H9 (cell line): ENCODE measurements around the gene UBE2D1. TPM values are rescaled to one million over a fixed set of nuclear protein-coding genes. Genes with fewer than 3 reads are reported as not detected.

ENCODE experiments used
- DNase-seq: peaks from one replicate; pipeline ENCODE4 v3.0.0-alpha.2; 2017
- H2AFZ ChIP-seq: one replicate; pipeline ENCODE4 v1.6.1; 2013; ENCODE audit warnings: mild to moderate bottlenecking, low read length, control low read depth, moderate library complexity
- H2AK5ac ChIP-seq: 2 replicates; pipeline ENCODE4 v1.6.1; 2013; ENCODE audit warnings: low read length, control low read depth, mixed read lengths; ENCODE audit not compliant: insufficient read length
- H2BK120ac ChIP-seq: one replicate; pipeline ENCODE4 v1.6.1; 2013; ENCODE audit warnings: low read depth, mild to moderate bottlenecking, low read length, control low read depth, inconsistent platforms; ENCODE audit not compliant: poor library complexity, severe bottlenecking
- H2BK12ac ChIP-seq: 2 replicates; pipeline ENCODE4 v1.6.1; 2013; ENCODE audit warnings: low read length, control low read depth, mixed read lengths, low read depth; ENCODE audit not compliant: insufficient read length
- H2BK15ac ChIP-seq: 2 replicates; pipeline ENCODE4 v1.6.1; 2013; ENCODE audit warnings: low read depth, low read length, control low read depth
- H2BK20ac ChIP-seq: one replicate; pipeline ENCODE4 v1.6.1; 2013; ENCODE audit warnings: low read depth, mild to moderate bottlenecking, low read length, control low read depth, inconsistent platforms; ENCODE audit not compliant: poor library complexity, severe bottlenecking
- H2BK5ac ChIP-seq: 2 replicates; pipeline ENCODE4 v1.6.1; 2013; ENCODE audit warnings: low read length, control low read depth, mixed read lengths; ENCODE audit not compliant: insufficient read length
- H3K14ac ChIP-seq: 2 replicates; pipeline ENCODE4 v1.6.1; 2013; ENCODE audit warnings: low read length, control low read depth; ENCODE audit not compliant: insufficient read depth
- H3K18ac ChIP-seq: 2 replicates; pipeline ENCODE4 v1.6.1; 2013; ENCODE audit warnings: low read depth, mild to moderate bottlenecking, mixed read lengths, low read length, control low read depth; ENCODE audit not compliant: insufficient read length
- H3K23ac ChIP-seq: 2 replicates; pipeline ENCODE4 v1.6.1; 2013; ENCODE audit warnings: low read length, control low read depth, mixed read lengths, low read depth; ENCODE audit not compliant: insufficient read length
- H3K23me2 ChIP-seq: 2 replicates; pipeline ENCODE4 v1.6.1; 2013; ENCODE audit warnings: low read depth, mild to moderate bottlenecking, mixed read lengths, low read length, control low read depth; ENCODE audit not compliant: insufficient read length, poor library complexity, severe bottlenecking
- H3K27ac ChIP-seq: 2 replicates; pipeline ENCODE4 v1.5.1; 2013; ENCODE audit warnings: low read length, control low read depth, mixed read lengths, low read depth; ENCODE audit not compliant: insufficient read length
- H3K27me3 ChIP-seq: 2 replicates; pipeline ENCODE4 v1.6.1; 2013; ENCODE audit warnings: low read length, control low read depth, inconsistent platforms; ENCODE audit not compliant: insufficient read depth
- H3K4ac ChIP-seq: 2 replicates; pipeline ENCODE4 v1.6.1; 2013; ENCODE audit warnings: low read depth, mild to moderate bottlenecking, control low read depth, inconsistent platforms, low read length, moderate library complexity
- H3K4me1 ChIP-seq: 2 replicates; pipeline ENCODE4 v1.6.1; 2013; ENCODE audit warnings: low read length, control low read depth, inconsistent platforms; ENCODE audit not compliant: insufficient read depth
- H3K4me2 ChIP-seq: 2 replicates; pipeline ENCODE4 v1.6.1; 2013; ENCODE audit warnings: low read length, control low read depth, mixed read lengths; ENCODE audit not compliant: insufficient read length, insufficient read depth
- H3K56ac ChIP-seq: 2 replicates; pipeline ENCODE4 v1.6.1; 2013; ENCODE audit warnings: low read depth, mild to moderate bottlenecking, mixed read lengths, low read length, control low read depth; ENCODE audit not compliant: insufficient read length
- H3K79me1 ChIP-seq: 2 replicates; pipeline ENCODE4 v1.6.1; 2013; ENCODE audit warnings: low read depth, mild to moderate bottlenecking, moderate library complexity, low read length, control low read depth, inconsistent platforms; ENCODE audit not compliant: insufficient read depth, poor library complexity, severe bottlenecking
- H3K79me2 ChIP-seq: 2 replicates; pipeline ENCODE4 v1.6.1; 2013; ENCODE audit warnings: low read length, control low read depth, inconsistent platforms; ENCODE audit not compliant: insufficient read depth
- H3K9ac ChIP-seq: 2 replicates; pipeline ENCODE4 v1.6.1; 2013; ENCODE audit warnings: low read length, control low read depth, mixed read lengths; ENCODE audit not compliant: insufficient read length; ENCODE audit errors: extremely low read depth
- H3K9me3 ChIP-seq: one replicate; pipeline ENCODE4 v1.6.1; 2013; ENCODE audit warnings: low read depth, low read length, inconsistent platforms; ENCODE audit not compliant: control insufficient read depth
- H3T11ph ChIP-seq: one replicate; pipeline ENCODE4 v1.6.1; 2013; ENCODE audit warnings: mild to moderate bottlenecking, low read length, control low read depth, inconsistent platforms
- H4K20me1 ChIP-seq: one replicate; pipeline ENCODE4 v1.6.1; 2013; ENCODE audit not compliant: control insufficient read depth, insufficient read length, insufficient read depth
- H4K5ac ChIP-seq: 2 replicates; pipeline ENCODE4 v1.6.1; 2013; ENCODE audit warnings: low read depth, mild to moderate bottlenecking, mixed read lengths, low read length, control low read depth; ENCODE audit not compliant: insufficient read length
- H4K8ac ChIP-seq: replicated peaks from 2 replicates; pipeline ENCODE4 v1.6.1; 2013; ENCODE audit warnings: low read length, control low read depth, mixed read lengths, low read depth; ENCODE audit not compliant: insufficient read length
- H4K91ac ChIP-seq: 2 replicates; pipeline ENCODE4 v1.6.1; 2013; ENCODE audit warnings: low read depth, mild to moderate bottlenecking, moderate library complexity, mixed read lengths, low read length, control low read depth; ENCODE audit not compliant: insufficient read length
- H3K27ac Mint-ChIP-seq, 3 experiments: 2 replicates in 2 of 3; 3 replicates in 1 of 3; pipeline ENCODE4 v1.8.0; 2020 to 2021; ENCODE audit warnings: mixed read lengths in 3 of 3, mild to moderate bottlenecking in 1 of 3, moderate library complexity in 1 of 3
- H3K27me3 Mint-ChIP-seq: 2 replicates; pipeline ENCODE4 v1.8.0; 2021; ENCODE audit warnings: low read depth, mild to moderate bottlenecking, moderate library complexity, mixed read lengths
- H3K36me3 Mint-ChIP-seq, 3 experiments: 2 replicates in 2 of 3; 3 replicates in 1 of 3; pipeline ENCODE4 v1.8.0; 2020 to 2021; ENCODE audit warnings: low read depth in 3 of 3, mixed read lengths in 3 of 3; ENCODE audit not compliant: insufficient read depth in 1 of 3
- H3K4me1 Mint-ChIP-seq, 2 experiments: 2 replicates each; pipeline ENCODE4 v1.8.0; 2020; ENCODE audit warnings: mixed read lengths in 2 of 2
- H3K4me3 Mint-ChIP-seq, 2 experiments: 2 replicates in 1 of 2; 3 replicates in 1 of 2; pipeline ENCODE4 v1.8.0; 2020 to 2021; ENCODE audit warnings: mild to moderate bottlenecking in 2 of 2, mixed read lengths in 2 of 2, moderate library complexity in 1 of 2
- H3K9me3 Mint-ChIP-seq, 2 experiments: 2 replicates in 1 of 2; 3 replicates in 1 of 2; pipeline ENCODE4 v1.8.0; 2020; ENCODE audit warnings: mild to moderate bottlenecking in 2 of 2, mixed read lengths in 2 of 2, moderate library complexity in 1 of 2
- WGBS: extraction: QIAGEN DNeasy Blood & Tissue Kit; methylation state at CpG from one replicate; pipeline ENCODE4 v1.1.7; 2013; ENCODE audit warnings: missing lambda C conversion rate, low lambda C conversion rate, mixed read lengths; ENCODE audit not compliant: insufficient read length; ENCODE audit errors: extremely low coverage; 5-methylcytosine and 5-hydroxymethylcytosine counted together
- total RNA-seq: library from RNA; stranded (reverse); gene quantifications from 2 replicates; pipeline ENCODE4 v1.2.1, GENCODE V29; 2021
- TF ChIP-seq, protein P1 (sequence below): fragments of 200-600 bp; sonication (generic); conservative IDR thresholded peaks from 3 replicates; pipeline ENCODE4 v1.8.0; 2021; ENCODE audit warnings: antibody characterized with exemption, mild to moderate bottlenecking

The UBE2D1 gene
- total RNA-seq, 1 experiment from 2014 or later = 26.8 TPM

DNA sequence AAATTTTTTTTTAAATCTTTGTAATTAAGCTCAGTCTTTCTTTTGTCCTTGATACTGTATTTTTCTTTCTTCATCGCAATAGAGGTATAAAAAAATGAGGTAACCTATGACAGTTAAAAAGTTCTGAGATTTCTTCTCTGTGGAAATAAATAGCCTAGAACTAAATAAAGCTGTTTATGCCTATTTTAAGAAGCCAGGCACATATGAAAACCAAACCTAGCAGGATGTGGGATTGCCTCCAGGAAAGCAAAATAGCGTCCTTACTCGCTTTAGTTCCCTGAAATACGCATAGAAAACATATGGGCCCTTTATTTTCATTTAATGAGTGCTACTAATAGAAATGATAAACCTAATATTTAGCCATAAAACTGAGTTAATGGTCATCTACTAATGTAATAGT lies 6.6 kb downstream of the UBE2D1 start:
- TF ChIP-seq, protein P1, sequence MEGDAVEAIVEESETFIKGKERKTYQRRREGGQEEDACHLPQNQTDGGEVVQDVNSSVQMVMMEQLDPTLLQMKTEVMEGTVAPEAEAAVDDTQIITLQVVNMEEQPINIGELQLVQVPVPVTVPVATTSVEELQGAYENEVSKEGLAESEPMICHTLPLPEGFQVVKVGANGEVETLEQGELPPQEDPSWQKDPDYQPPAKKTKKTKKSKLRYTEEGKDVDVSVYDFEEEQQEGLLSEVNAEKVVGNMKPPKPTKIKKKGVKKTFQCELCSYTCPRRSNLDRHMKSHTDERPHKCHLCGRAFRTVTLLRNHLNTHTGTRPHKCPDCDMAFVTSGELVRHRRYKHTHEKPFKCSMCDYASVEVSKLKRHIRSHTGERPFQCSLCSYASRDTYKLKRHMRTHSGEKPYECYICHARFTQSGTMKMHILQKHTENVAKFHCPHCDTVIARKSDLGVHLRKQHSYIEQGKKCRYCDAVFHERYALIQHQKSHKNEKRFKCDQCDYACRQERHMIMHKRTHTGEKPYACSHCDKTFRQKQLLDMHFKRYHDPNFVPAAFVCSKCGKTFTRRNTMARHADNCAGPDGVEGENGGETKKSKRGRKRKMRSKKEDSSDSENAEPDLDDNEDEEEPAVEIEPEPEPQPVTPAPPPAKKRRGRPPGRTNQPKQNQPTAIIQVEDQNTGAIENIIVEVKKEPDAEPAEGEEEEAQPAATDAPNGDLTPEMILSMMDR = no peak
- Histone ChIP-seq H3K14ac (no peak overlapping the region), H4K5ac (no peak overlapping the region), H3K23me2 (no peaks in the 10 kb centered on the region), H4K8ac (no peak overlapping the region), H3K79me1 (no peaks in the 10 kb centered on the region), H2AFZ (no peak overlapping the region), H2BK15ac (no peak overlapping the region), H3K79me2 (peaks cover 7% of the 10 kb centered on the region; the same call in 1 of the 2 replicates), H3T11ph (no peak overlapping the region), H4K91ac (no peak overlapping the region), H2BK12ac (no peak overlapping the region), H4K20me1 (no peaks in the 10 kb centered on the region), H3K18ac (no peak overlapping the region), H3K4ac (no peak overlapping the region), H3K23ac (no peak overlapping the region), H3K4me1 (no peaks in the 10 kb centered on the region), H3K56ac (no peak overlapping the region), H2BK5ac (no peak overlapping the region), H2AK5ac (no peak overlapping the region), H2BK120ac (no peak overlapping the region), H3K27me3 (no peaks in the 10 kb centered on the region), H3K4me2 (no peak overlapping the region), H3K27ac (no peak overlapping the region), H3K9ac (no peak overlapping the region), H2BK20ac (no peak overlapping the region), H3K9me3 (no peaks in the 10 kb centered on the region)
- Mint-ChIP-seq H3K36me3 (peaks cover 3 to 9% (median 7%) of the 10 kb centered on the region in 3 experiments; a peak in 6 of 7 replicates), H3K9me3 (no peaks in the 10 kb centered on the region; a peak in 1 of 5 replicates), H3K27ac (no peak overlapping the region), H3K4me3 (no peak overlapping the region), H3K27me3 (no peaks in the 10 kb centered on the region), H3K4me1 (peaks cover 10 to 13% of the 10 kb centered on the region in 2 experiments)
- no peak for DNase-seq
- no CpG with 5 or more reads among the region's 4 CpGs for WGBS
